GM19035 (cell line): ENCODE measurements around the gene RAI14.

Source experiments
- ATAC-seq: cut with Tn5 transposase; IDR thresholded peaks from one replicate; pipeline ENCODE4 v1.9.1; 2021; ENCODE audit not compliant: unreplicated experiment

Gene RAI14

DNA sequence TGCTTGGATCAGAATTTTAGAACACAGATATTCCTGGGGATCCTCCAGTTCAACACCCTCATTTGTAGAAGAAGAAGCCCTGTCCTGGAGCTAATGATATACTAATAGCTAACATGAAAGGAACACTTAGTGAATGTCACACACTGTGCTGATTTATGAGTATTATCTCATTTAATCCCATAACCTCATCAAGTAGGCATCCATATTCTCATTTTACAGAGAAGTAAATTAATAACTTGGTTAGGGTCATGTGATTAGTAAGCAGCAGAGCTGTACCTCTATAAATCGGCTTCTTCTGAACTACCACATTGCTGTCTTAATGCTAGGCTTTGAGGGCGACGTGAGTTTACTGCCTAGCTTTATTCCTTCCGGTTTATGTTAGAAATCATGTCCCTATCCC, 188.9 kb downstream of the RAI14 start:
- no peak for ATAC-seq

DNA sequence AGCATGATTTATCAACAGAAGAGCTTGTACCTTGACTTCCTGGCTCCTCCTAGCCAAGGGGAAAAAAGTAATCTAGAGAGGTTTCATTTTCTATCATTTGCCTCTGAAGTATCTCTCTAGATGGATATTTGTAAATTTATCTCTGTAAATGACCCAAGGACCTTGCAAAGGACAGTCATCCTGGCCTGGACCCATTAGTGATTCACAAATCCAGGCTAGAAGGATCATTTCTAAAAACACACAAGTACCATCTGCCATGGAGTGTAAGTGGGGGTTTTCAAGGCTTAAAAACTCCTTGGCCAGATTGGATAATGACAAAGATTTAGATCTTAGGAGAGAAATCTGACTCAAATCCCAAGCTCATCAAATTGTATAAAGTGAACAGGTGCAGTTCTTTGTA, 190.9 kb downstream of the RAI14 start:
- ATAC-seq, result no peak

DNA sequence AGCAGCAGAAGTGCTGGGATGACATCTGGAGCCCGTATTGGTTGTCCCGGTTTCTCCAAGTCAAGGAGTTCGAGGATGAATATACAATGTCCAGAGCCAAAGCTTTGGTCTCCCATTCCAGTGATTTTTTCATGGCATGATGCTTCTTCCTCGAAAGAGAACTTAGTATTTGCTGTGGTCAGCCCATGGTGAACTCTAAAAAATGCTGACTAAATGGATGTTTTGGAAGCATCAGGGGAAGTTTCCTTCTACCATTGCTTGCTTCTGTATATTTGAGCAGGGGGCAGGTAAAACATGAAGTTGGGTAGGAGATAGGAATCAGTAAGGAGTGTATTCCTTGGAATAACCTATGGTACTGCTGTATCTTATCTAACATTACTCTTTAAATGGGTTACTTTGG, 191.4 kb downstream of the RAI14 start:
- no peak for ATAC-seq

DNA sequence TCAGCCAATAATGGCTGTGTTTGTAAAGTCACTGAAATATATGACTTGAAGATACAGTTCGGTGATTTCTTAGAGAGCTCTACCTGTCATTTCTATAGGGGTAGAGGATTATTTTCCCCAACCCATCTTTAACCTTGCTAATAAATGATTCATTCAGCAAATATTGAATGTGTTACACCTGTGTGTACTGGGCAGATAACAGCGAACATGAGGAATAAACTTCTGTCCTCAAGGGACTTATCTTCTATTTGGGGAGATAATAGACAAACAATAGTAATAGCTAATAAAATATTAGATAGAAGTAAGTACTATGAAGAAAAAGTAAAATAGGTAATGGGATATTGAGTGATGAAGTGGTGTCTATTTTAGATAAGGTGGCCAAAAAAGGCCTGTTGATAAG, 192.1 kb downstream of the RAI14 start:
- ATAC-seq, result no peak

GRCh38 chr5:34849253-34849652, 193.1 kb downstream of the RAI14 start:
- ATAC-seq, result no peak

- peak; percentile 98 for ATAC-seq
Observed at GRCh38 chr5:34854459-34855174, 198.5 kb downstream of the RAI14 start.

- ATAC-seq, result no peak
Observed at GRCh38 chr5:34857161-34857560, 201.0 kb downstream of the RAI14 start.

DNA sequence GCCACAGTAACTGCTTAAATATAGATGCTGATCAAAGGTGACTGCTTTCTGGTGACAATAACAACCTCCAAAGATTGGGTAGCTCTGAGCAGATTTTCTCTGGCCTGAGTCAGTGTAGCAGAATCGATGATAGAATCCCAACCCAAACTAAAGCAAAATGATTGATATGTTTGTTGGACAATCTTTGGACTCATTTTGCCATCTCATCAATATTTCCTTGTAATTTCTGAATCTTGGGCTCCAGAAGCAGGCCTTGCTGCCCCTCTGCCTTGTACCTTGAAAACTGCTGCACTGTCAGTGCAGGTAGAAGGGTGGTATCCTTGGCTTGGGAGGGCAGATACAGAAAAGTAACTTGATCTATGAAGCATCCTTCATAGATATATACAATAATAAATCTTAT, 201.8 kb downstream of the RAI14 start:
- ATAC-seq, result no peak

DNA sequence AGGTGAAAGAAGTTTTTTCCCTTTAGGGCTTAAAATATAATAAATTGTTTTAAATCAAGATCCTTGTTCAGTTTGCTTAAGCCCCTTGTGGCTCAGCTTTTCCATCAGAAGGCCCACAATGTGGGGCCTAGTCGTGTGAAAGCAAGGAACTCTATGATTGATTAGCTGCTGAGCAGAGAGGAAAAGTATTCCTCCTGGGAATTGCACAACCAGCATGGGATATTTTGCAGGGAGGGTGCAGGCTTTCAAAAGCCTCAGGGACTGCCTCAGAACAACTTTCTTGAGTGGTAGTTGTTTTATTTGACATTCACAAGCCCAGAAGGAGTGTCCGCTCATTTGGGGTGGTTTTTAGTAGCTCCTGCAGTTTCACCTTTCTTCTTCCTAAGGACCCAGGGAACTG, 202.7 kb downstream of the RAI14 start:
- no peak for ATAC-seq

DNA sequence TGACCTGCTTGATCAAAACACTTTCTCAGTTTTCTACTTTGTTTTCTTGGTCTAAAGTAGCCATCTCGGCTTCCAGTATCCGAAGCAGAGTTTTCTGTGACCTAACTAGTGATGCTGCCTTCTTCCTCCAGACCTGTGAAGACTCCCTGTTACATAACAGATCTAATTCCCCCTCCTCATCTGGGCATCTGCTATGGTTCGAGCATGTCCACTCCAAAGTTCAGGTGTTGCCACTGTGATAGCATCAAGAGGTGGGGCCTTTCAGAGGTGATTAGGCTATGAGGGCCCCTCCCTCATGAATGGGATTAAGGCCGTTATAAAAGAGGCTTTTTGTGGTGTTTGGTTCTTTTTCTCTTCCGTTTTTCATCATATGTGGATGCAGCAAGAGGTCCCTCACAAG, 203.1 kb downstream of the RAI14 start:
- no peak for ATAC-seq

DNA sequence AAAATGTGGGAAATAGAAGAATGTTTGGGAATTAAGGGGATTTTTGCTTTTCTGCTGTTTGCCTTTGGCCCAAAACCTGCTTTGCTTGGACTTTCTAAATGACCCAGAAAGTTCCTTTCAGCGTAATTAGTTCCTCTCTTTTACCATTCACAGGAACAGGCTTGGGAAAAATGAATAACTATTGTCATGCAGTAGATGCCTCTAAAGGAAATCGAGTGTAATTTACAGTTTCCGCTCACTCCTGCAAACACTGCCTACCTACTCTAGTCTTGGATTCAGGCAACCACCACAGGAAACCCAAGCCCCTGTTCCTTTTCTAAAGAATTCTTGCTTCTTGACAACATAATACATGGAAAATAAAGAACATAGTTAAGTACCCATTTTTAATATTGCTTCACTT, 207.8 kb downstream of the RAI14 start:
- no peak for ATAC-seq

- no peak for ATAC-seq
Observed at GRCh38 chr5:34865091-34865490, 209.0 kb downstream of the RAI14 start.

DNA sequence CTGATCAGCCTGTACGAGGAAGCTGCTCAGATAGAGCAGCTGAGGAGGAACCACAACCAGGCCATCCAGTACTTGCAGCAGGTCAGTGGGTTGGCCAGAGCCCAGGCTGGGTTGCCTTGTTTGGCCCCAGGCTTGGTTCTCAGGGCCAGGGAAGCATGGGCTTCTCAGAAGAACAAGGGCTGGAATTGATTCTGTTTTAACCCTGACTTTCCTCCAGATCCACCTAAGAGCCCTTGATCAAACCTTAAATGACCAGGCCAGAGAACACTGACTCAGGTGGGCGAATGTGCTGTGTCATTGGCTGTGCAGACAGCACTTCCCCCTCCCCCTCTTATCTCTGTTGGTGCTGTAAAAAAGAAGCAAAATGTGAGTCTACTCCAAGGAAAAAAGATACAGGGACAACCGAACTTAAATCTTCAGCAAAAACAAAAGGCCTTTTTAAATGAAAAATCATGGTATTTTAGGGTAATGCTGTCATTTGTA, 210.9 kb downstream of the RAI14 start:
- ATAC-seq, result no peak

DNA sequence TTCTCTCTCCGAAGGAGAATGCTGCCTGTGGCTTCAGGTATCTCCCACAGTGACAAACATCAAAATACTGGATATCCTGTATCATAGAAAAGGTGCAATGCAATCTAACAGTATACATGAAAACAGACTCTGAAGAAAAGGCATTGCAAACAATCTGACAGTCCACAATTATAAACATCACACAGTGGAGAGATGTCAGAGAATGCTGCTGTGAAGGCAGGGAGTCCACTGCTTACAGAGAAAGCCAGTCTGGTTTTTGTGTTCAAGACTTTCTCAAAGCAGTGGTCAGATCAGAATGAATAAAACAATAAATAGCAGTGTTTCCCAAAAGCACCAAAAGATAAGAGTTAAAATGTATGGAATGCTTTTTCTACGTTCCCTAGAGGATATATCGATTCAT, 211.5 kb downstream of the RAI14 start:
- ATAC-seq, result no peak

- ATAC-seq, result no peak
Observed at GRCh38 chr5:34868791-34869190, 212.7 kb downstream of the RAI14 start.

- ATAC-seq, result no peak
Observed at GRCh38 chr5:34869256-34869655, 213.1 kb downstream of the RAI14 start.

GRCh38 chr5:34870382-34870781, 214.3 kb downstream of the RAI14 start:
- ATAC-seq, result no peak

DNA sequence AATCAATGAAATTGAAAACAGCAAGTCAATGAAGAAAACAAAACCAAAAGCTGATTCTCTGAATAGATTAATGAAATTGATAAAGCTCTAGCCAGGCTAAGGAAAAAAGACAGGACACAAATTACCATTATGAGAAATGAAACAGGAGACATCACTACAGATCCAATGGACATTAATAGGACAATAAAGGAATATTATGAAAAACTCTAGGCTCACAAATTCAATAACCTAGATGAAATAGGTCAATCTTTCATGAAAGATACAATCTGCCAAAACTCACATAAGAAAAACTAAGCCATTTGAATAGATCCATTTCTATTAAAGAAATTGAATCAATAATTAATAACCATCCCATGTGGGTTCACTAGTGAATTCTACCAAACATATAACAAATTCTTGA, 220.1 kb downstream of the RAI14 start:
- no peak for ATAC-seq

- no peak for ATAC-seq
Observed at GRCh38 chr5:34881246-34881645, 225.1 kb downstream of the RAI14 start.
